Epithelial cell of esophagus (primary cell): ENCODE results near the gene SRPK2.

Source experiments
- DNase-seq: peaks from one replicate; pipeline ENCODE4 v3.0.0; 2010; ENCODE audit warnings: low read depth
- H3K4me3 ChIP-seq: 2 replicates; pipeline ENCODE4 v1.5.1; 2011; ENCODE audit warnings: mild to moderate bottlenecking, low read length, control low read depth
- CTCF ChIP-seq: IDR thresholded peaks from 2 replicates; pipeline ENCODE4 v1.5.1; 2011; ENCODE audit warnings: low read depth, mild to moderate bottlenecking, low read length, control low read depth, inconsistent platforms; ENCODE audit not compliant: insufficient read depth; ENCODE audit errors: missing control alignments

The SRPK2 gene

GRCh38 chr7:105319578-105319977 lies 69.1 kb downstream of the SRPK2 start:
- DNase-seq, result no peak

GRCh38 chr7:105316578-105317344 lies 72.0 kb downstream of the SRPK2 start:
- no peak for DNase-seq
- TF ChIP-seq CTCF, result no peak
- no peak overlapping the region for H3K4me3 ChIP-seq

More at GRCh38 chr7:105319578-105319977, 69.1 kb downstream of the SRPK2 start:
- H3K4me3 ChIP-seq, result no peak overlapping the region
- TF ChIP-seq CTCF, result no peak

- TF ChIP-seq CTCF, result no peak
- no peak for DNase-seq
- H3K4me3 ChIP-seq, result no peak overlapping the region
Measured at GRCh38 chr7:105315357-105315756, 73.4 kb downstream of the SRPK2 start.

- no peak for TF ChIP-seq CTCF
- no peak overlapping the region for H3K4me3 ChIP-seq
- no peak for DNase-seq
Measured at GRCh38 chr7:105309235-105310169, 79.2 kb downstream of the SRPK2 start.

- no peak overlapping the region for H3K4me3 ChIP-seq
- TF ChIP-seq CTCF, result no peak
- DNase-seq, result no peak
Measured at GRCh38 chr7:105307163-105307672, 81.5 kb downstream of the SRPK2 start.

- H3K4me3 ChIP-seq, result no peak overlapping the region
- DNase-seq, result peak; percentile 43
- no peak for TF ChIP-seq CTCF
Measured at GRCh38 chr7:105306298-105306748, 82.4 kb downstream of the SRPK2 start.
